Heart right ventricle (tissue), 16 donors: ENCODE results near the gene TMEM63A. TPM values are rescaled to one million over a fixed set of nuclear protein-coding genes. Genes with fewer than 3 reads are reported as not detected.

ENCODE experiments used
- ATAC-seq, 8 donors: fragments of 200-7000 bp; cut with Tn5 transposase; one replicate each; pipeline ENCODE4 v1.9.1; 2020; ENCODE audit warnings: mild to moderate bottlenecking in 8 of 8, moderate library complexity in 8 of 8, moderate number of reproducible peaks in 1 of 8
- DNase-seq, 2 donors: peaks; one replicate each; pipeline ENCODE4 v3.0.0-alpha.2; 2020
- H3K27ac ChIP-seq, 10 donors: fragments of 200-600 bp; sonication (generic) in 2 of 10; one replicate each; pipeline versions ENCODE4 v1.5.0 to v1.8.0; 2020 to 2022; ENCODE audit warnings: mild to moderate bottlenecking in 3 of 10
- H3K27me3 ChIP-seq, 7 donors: fragments of 200-600 bp; one replicate each; pipeline ENCODE4 v1.8.0; 2021 to 2022; ENCODE audit warnings: mild to moderate bottlenecking in 2 of 7
- H3K36me3 ChIP-seq, 9 donors: fragments of 200-600 bp; sonication (generic) in 1 of 9; one replicate each; pipeline versions ENCODE4 v1.5.0 to v1.8.0; 2020 to 2022; ENCODE audit warnings: mild to moderate bottlenecking in 2 of 9
- H3K4me1 ChIP-seq, 9 donors: fragments of 200-600 bp; sonication (generic) in 1 of 9; one replicate each; pipeline versions ENCODE4 v1.5.0 to v1.8.0; 2020 to 2022; ENCODE audit warnings: mild to moderate bottlenecking in 4 of 9
- H3K4me3 ChIP-seq, 10 donors: fragments of 200-600 bp; sonication (generic) in 2 of 10; one replicate each; pipeline versions ENCODE4 v1.5.0 to v1.8.0; 2020 to 2022; ENCODE audit warnings: mild to moderate bottlenecking in 7 of 10, moderate library complexity in 2 of 10
- H3K9me3 ChIP-seq, 11 donors: fragments of 200-600 bp in 10 of 11; sonication (generic) in 2 of 11; one replicate each; pipeline versions ENCODE4 v1.5.0 to v1.8.0; 2013 to 2022; ENCODE audit warnings: mild to moderate bottlenecking in 2 of 11, control low read depth in 1 of 11, moderate library complexity in 1 of 11
- WGBS, 2 donors: extraction: QIAGEN DNeasy Blood & Tissue Kit; methylation state at CpG; one replicate each; pipeline ENCODE4 v1.1.7; 2013; ENCODE audit warnings: inconsistent platforms in 1 of 2; 5-methylcytosine and 5-hydroxymethylcytosine counted together
- intact Hi-C, 10 donors: fragments of 100-400 bp; cut with DNase I; formaldehyde crosslinking; loops; one replicate each; pipeline versions ENCODE4 v1.11.1 to v1.14.2; 2022
- polyA plus RNA-seq, 2 donors: library from polyadenylated mRNA; stranded (reverse); fragments of 200-250 nt; gene quantifications; one replicate each; pipeline ENCODE4 v1.2.3, GENCODE V29; 2013
- total RNA-seq, 10 donors: library from RNA; stranded (reverse); fragmentation: NEBNext Ultra II Directional in 3 of 10; extraction: Animal tissue kit (Norgen Biotek cat#: 25700) in 3 of 10; gene quantifications; one replicate each; pipeline versions ENCODE4 v1.2.1 to v1.2.4, GENCODE V29; 2021 to 2023
- TF ChIP-seq, protein P1 (sequence below), 9 donors: fragments of 200-600 bp; sonication (generic) in 2 of 9; IDR thresholded peaks; one replicate each; pipeline versions ENCODE4 v1.5.0 to v1.8.0; 2021 to 2022; ENCODE audit warnings: antibody characterized with exemption in 9 of 9, mild to moderate bottlenecking in 5 of 9, moderate library complexity in 1 of 9
- donor health status: Arrhythmogenic right ventricular cardiomyopathy.
- donor health status: ischemic (EF 13 %, LVEDD 7.1; RV severe dilation, severe dysfunction).
- donor health status: healthy with polysubstance abuse.
- donor health status: DM: no; HTN: yes; CAD: no.
- donor health status: DM: no; HTN: no; CAD: no.
- donor health status: ischemic (EF 25% LVEDD 6.9; RV normal size, moderate dysfunction).
- donor health status: ischemic (EF 25% LVEDD 5.7; RV mildly dilated, moderate dysfunction).
- donor health status: healthy.
- donor health status: DM: yes; HTN: yes; CAD: no.
- donor health status: Ischemic cardiomyopathy.
- donor health status: ischemic (EF 35%, LVEDD 5.7; RV mildly dilated, moderate dysfunction).
- donor health status: nonischemic (EF 11% LVEDD 7.7; RV severe dilation, severe dysfunction).
- donor health status: DM: yes; HTN: yes; CAD: no.
- donor health status: PGD.
- donor health status: ischemic (EF 29% LVEDD 5.4; RV normal size, mild dysfunction).
- donor health status: nonischemic (EF 23%, LVEDD 6.1; RV moderate dilation, normal function).

Gene TMEM63A
- total and polyA plus RNA-seq, 12 donors: 10.4 to 69.1 (median 24.7) TPM

DNA sequence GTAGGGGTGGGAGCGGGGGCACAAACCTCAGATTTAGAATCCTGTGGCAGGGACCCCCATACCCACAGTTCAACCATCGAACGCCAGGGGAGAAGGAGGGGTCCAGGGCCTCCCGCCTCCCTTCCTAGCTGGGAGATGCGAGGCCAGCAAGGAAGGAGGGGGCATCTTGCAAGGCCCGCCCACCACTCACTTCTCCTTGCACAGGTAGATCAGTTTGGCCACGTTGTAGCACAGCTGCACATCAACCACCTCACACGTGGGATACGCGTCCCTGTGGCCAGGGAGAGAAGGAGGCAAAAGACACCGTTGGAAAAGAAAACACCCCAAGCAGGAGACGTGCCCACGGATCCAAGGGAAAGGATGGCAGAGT, 19.6 kb downstream of the TMEM63A start:
- ATAC-seq (no peak), DNase-seq (no peak)
- 93 to 94% methylated on average over 13 of the region's 13 CpGs for WGBS, 2 donors
- Histone ChIP-seq H3K27ac (no peak overlapping the region), H3K27me3 (no peaks in the 10 kb centered on the region), H3K36me3 (peaks cover 0 to 99% (median 65%) of the 10 kb centered on the region in 9 donors), H3K4me1 (peaks cover 0 to 29% (median 0%) of the 10 kb centered on the region in 9 donors), H3K9me3 (no peaks in the 10 kb centered on the region), H3K4me3 (no peak overlapping the region)
- TF ChIP-seq, protein P1, sequence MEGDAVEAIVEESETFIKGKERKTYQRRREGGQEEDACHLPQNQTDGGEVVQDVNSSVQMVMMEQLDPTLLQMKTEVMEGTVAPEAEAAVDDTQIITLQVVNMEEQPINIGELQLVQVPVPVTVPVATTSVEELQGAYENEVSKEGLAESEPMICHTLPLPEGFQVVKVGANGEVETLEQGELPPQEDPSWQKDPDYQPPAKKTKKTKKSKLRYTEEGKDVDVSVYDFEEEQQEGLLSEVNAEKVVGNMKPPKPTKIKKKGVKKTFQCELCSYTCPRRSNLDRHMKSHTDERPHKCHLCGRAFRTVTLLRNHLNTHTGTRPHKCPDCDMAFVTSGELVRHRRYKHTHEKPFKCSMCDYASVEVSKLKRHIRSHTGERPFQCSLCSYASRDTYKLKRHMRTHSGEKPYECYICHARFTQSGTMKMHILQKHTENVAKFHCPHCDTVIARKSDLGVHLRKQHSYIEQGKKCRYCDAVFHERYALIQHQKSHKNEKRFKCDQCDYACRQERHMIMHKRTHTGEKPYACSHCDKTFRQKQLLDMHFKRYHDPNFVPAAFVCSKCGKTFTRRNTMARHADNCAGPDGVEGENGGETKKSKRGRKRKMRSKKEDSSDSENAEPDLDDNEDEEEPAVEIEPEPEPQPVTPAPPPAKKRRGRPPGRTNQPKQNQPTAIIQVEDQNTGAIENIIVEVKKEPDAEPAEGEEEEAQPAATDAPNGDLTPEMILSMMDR (IDR thresholded peaks at IDR 0.05): no peak
- intact Hi-C loops: no loop called here

DNA sequence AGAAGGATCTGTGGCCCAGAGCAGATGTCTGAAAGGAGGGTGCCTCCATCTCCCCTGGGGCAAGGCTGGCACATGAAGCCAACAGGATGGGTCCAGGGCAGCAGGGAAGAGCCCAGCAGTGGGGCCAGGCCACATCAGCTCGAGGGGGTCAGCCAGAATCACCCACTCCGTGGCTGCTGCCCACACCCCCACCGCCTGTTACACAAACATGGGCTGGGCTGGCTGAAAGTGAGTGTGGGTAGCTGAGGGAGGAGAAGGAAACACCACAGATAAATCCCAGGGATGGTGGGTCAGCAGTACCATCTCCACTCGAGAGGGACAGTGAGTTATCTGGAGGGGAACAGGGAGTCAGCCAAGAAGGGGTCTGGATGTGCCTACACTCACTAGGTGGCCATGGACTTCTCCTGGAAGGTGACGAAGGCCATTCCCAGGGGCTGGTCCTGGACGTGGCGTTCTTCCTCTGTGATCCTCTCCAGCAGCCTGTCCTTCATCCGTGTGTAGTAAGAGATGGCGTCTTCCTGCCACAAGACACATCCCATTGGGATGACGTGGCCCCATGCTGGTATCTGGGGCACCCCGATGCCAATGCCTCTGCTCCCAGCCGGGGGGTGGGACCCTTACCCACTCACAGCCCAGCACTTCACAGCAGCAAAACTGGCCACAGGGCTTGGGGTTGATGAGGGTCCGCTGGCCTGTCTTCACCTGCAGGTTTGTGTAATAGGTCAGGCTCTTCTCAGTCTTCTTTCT, 20.2 kb downstream of the TMEM63A start:
- 87 to 91% methylated on average over 13 of the region's 13 CpGs for WGBS, 2 donors
- Histone ChIP-seq H3K36me3 (peaks cover 0 to 99% (median 65%) of the 10 kb centered on the region in 9 donors), H3K27me3 (no peaks in the 10 kb centered on the region), H3K9me3 (no peaks in the 10 kb centered on the region), H3K27ac (no peak overlapping the region), H3K4me3 (no peak overlapping the region), H3K4me1 (peaks cover 0 to 26% (median 0%) of the 10 kb centered on the region in 9 donors)
- intact Hi-C loops: no loop called here
- ATAC-seq (no peak), DNase-seq (no peak)
- TF ChIP-seq, protein P1 (IDR thresholded peaks at IDR 0.05): no peak

DNA sequence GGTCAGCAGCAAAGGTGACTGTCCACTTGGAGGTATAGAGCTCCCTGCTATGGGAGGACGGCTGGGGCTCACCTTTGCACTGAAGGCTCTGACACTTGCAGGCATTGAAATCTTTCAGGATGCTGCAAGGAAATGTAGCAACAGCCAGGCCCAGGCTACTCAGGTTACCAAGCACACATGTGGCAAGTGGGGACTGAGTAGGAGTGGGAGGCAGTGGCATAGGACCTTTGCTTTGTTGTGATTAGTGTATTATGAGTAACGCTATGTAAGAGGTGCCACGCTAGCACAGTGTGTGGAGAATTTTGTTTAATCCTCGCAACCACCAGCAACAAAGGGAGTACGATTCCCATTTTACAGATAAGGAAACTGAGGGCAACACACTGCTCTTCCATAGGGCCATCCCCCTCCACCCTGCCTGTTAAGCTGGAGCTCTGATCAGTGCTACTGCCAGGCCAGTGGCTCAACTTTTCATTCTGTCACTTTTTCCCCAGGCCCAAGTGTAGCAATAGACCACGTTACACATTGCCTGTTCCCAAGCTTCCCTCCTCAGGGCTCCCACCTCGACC, 21.2 kb downstream of the TMEM63A start:
- H3K4me3 ChIP-seq: no peak overlapping the region
- H3K27ac ChIP-seq: no peak overlapping the region
- intact Hi-C loops: no loop called here
- peaks cover 0 to 19% (median 0%) of the 10 kb centered on the region in 9 donors for H3K4me1 ChIP-seq
- WGBS, 2 donors: 93 to 98% methylated on average over 7 of the region's 7 CpGs
- H3K9me3 ChIP-seq: no peaks in the 10 kb centered on the region
- DNase-seq: no peak
- peaks cover 0 to 99% (median 60%) of the 10 kb centered on the region in 9 donors for H3K36me3 ChIP-seq
- TF ChIP-seq, protein P1 (IDR thresholded peaks at IDR 0.05): no peak
- no peak for ATAC-seq
- no peaks in the 10 kb centered on the region for H3K27me3 ChIP-seq

DNA sequence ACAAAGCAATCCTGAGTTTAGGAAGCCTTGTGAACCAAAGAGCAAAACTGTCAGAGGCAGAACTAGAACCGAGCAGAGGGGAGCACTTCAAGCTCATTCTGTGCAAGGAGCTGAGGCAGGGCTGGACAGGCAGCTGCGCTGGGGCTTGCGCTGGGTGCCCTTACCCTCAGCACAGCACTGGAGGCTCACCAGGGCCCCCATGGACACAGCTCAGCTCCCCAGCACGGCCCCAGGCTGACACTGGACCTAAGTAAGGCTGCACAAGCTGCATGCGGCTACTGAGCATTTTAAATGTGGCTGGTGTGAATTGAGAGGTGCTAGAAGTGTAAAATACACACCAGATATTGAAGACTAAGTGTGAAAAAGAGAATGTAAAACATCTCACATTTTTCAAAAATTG, 22.1 kb downstream of the TMEM63A start:
- Histone ChIP-seq H3K4me3 (no peak overlapping the region), H3K4me1 (peaks cover 0 to 18% (median 0%) of the 10 kb centered on the region in 9 donors), H3K9me3 (no peaks in the 10 kb centered on the region), H3K27me3 (no peaks in the 10 kb centered on the region), H3K36me3 (peaks cover 0 to 99% (median 56%) of the 10 kb centered on the region in 9 donors), H3K27ac (no peak overlapping the region)
- 94 to 98% methylated on average over 5 of the region's 5 CpGs for WGBS, 2 donors
- DNase-seq (no peak), ATAC-seq (no peak)
- TF ChIP-seq, protein P1 (IDR thresholded peaks at IDR 0.05): no peak
- intact Hi-C loops: no loop called here
